Large intestine (tissue), 3 donors: ENCODE results near the gene DHFR. TPM values are rescaled to one million over a fixed set of nuclear protein-coding genes. Genes with fewer than 3 reads are reported as not detected.

Experiments
- DNase-seq, 2 donors: peaks; one replicate each; pipeline versions ENCODE4 v3.0.0 to v3.0.0-alpha.2; 2013
- H3K27ac ChIP-seq: one replicate; pipeline ENCODE4 v1.5.1; 2013; ENCODE audit warnings: low read length
- H3K27me3 ChIP-seq: 2 replicates; pipeline ENCODE4 v1.6.1; 2013; ENCODE audit warnings: low read length; ENCODE audit not compliant: control insufficient read depth, insufficient read depth
- H3K36me3 ChIP-seq: 2 replicates; pipeline ENCODE4 v1.6.1; 2013; ENCODE audit warnings: low read length; ENCODE audit not compliant: control insufficient read depth, insufficient read depth
- H3K4me1 ChIP-seq: one replicate; pipeline ENCODE4 v1.6.1; 2013; ENCODE audit warnings: low read length; ENCODE audit not compliant: control insufficient read depth, insufficient read depth
- H3K4me3 ChIP-seq: one replicate; pipeline ENCODE4 v1.5.1; 2013; ENCODE audit warnings: low read length
- H3K9me3 ChIP-seq: one replicate; pipeline ENCODE4 v1.6.1; 2013; ENCODE audit warnings: mild to moderate bottlenecking, low read depth, low read length, moderate library complexity; ENCODE audit not compliant: control insufficient read depth
- WGBS: methylation state at CpG from one replicate; pipeline ENCODE4 v1.1.5; 2013; ENCODE audit warnings: low lambda C conversion rate; ENCODE audit not compliant: insufficient coverage; 5-methylcytosine and 5-hydroxymethylcytosine counted together
- polyA plus RNA-seq: library from polyadenylated mRNA; unstranded; fragments of 120-200 nt; gene quantifications from one replicate; pipeline ENCODE4 v1.2.1, GENCODE V29; 2013

DHFR gene
- polyA plus RNA-seq, 1 donor: 50.7 TPM

DNA sequence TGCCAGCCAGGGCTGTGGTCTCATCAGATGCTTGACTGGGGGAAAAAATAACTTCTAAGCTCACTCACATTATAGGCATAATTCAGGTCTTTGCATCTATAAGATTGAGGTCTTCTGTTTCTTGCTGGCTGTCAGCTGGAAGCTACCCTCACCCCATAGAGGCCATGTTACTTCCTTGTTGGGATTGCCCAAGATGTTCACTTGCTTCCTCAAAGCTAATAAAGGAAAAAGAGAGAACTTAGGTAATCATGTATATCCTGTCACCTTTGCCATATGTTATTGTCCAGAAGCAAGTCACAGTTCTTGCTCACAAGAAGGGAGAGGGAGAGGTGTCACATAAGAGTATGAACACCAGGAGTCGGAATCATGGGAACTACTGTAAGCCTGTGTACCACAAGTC, 46.1 kb downstream of the DHFR start:
- no peaks in the 10 kb centered on the region for H3K4me1 ChIP-seq
- no peak for DNase-seq
- no peaks in the 10 kb centered on the region for H3K27me3 ChIP-seq
- no peak overlapping the region for H3K4me3 ChIP-seq
- no peak overlapping the region for H3K27ac ChIP-seq
- no CpG with 5 or more reads among the region's 1 CpG for WGBS
- no peaks in the 10 kb centered on the region for H3K36me3 ChIP-seq
- no peaks in the 10 kb centered on the region for H3K9me3 ChIP-seq

DNA sequence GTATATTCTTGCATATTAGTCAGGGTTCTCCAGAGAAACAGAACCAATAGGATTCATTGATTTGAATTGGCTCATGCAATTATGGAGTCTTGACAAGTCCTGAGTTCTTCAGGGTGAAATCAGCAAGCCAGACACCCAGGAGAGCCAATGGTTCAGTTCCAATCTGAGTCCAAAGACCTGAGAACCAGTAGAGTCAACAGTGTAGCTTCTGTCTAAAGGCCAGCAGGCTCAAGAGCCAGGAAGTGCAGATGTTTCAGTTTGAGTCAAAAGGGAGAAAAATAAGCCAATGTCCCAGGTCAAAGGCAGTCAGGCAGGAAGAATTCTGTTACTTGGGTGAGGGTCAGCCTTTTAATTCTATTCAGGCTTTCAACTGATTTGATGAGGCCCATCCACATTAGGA, 47.0 kb downstream of the DHFR start:
- Histone ChIP-seq H3K36me3 (no peaks in the 10 kb centered on the region), H3K9me3 (no peaks in the 10 kb centered on the region), H3K27ac (no peak overlapping the region), H3K4me1 (no peaks in the 10 kb centered on the region), H3K4me3 (no peak overlapping the region), H3K27me3 (no peaks in the 10 kb centered on the region)
- DNase-seq: peak; percentile 10 to 36

DNA sequence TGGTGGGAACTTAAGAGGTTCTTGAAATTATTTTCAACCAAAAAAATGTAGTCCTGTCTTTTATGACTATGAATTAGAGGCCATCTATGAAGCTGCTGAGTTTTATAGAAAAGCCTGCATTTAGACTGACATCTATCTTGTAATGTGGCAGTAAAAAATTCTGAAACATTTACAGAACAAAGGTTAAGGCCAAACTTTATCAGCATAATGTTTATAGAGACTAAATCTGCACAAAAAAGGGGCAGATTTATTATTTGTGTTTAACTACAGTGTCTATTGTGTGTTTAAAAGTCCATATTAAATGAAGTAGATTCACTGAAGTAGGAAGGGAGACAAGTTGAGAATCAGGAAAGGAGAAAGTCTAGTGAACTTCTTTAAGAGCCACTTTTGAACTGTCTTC, 47.4 kb downstream of the DHFR start:
- Histone ChIP-seq H3K36me3 (no peaks in the 10 kb centered on the region), H3K27ac (no peak overlapping the region), H3K4me1 (no peaks in the 10 kb centered on the region), H3K9me3 (no peaks in the 10 kb centered on the region), H3K4me3 (no peak overlapping the region), H3K27me3 (no peaks in the 10 kb centered on the region)
- DNase-seq: no peak

DNA sequence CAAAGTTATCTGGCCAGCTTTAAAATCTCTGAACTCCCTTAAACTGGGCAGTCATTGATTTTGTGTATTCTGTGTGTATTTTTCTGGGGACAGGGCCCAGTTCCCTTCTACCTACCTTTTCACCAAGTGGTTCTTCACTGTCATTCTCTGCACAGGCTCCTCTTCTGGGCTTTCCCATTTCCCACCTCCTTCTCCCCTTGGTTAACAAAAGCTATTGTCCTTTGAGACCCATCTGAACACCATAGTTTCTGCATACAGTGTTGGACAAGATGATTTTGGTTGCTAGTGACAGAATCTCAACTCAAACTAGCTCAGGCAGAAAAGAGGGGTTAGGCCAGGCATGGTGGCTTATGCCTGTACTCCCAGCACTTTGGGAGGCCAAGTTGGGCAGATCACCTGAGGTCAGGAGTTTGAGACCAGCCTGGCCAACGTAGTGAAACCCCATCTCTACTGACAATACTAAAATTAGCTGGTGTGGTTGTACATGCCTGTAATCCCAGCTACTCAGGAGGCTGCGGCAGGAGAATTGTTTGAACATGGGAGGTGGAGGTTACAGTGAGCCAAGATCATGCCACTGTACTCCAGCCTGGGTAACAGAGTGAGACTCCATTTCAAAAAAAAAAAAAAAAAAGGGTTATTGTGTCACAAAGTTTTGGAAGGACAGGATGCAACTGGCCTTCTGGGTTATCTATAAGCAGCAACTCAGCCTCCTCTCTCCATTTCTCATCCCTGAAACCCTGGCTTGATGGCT, 53.7 kb downstream of the DHFR start:
- H3K36me3 ChIP-seq: no peaks in the 10 kb centered on the region
- H3K27me3 ChIP-seq: no peaks in the 10 kb centered on the region
- no peak overlapping the region for H3K4me3 ChIP-seq
- no peak overlapping the region for H3K27ac ChIP-seq
- DNase-seq: no peak
- no peaks in the 10 kb centered on the region for H3K4me1 ChIP-seq
- WGBS: no CpG with 5 or more reads among the region's 2 CpGs
- no peaks in the 10 kb centered on the region for H3K9me3 ChIP-seq

- no peaks in the 10 kb centered on the region for H3K27me3 ChIP-seq
- H3K4me1 ChIP-seq: no peaks in the 10 kb centered on the region
- no peak overlapping the region for H3K27ac ChIP-seq
- no peak overlapping the region for H3K4me3 ChIP-seq
- no CpG with 5 or more reads among the region's 7 CpGs for WGBS
- H3K9me3 ChIP-seq: no peaks in the 10 kb centered on the region
- no peak for DNase-seq
- H3K36me3 ChIP-seq: no peaks in the 10 kb centered on the region
Observed at GRCh38 chr5:80597500-80597899, 57.3 kb downstream of the DHFR start.

DNA sequence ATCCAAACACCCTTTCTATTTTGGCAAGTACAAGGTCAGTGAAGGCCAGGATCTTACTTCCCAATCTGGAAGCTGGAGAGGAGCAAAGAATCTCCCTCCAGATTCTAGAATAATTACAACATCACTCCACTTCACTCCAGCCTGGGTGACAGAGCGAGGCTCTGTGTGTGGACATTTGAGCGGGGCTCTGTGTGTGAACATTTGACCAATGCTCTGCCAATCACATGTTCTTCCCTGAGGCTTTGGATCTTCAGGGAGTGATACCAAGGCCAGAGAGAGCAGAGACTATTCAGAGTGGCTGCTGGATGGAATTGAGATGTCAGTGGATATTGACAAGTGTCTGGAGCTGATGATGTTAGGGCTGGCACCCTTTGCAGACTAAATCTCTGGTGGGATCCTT, 60.0 kb downstream of the DHFR start:
- no peak for DNase-seq

GRCh38 chr5:80592761-80593160, 62.0 kb downstream of the DHFR start:
- no peaks in the 10 kb centered on the region for H3K4me1 ChIP-seq
- no peak overlapping the region for H3K27ac ChIP-seq
- no peak for DNase-seq
- no peaks in the 10 kb centered on the region for H3K36me3 ChIP-seq
- H3K9me3 ChIP-seq: no peaks in the 10 kb centered on the region
- WGBS: no CpG with 5 or more reads among the region's 2 CpGs
- H3K27me3 ChIP-seq: peaks cover 3% of the 10 kb centered on the region
- no peak overlapping the region for H3K4me3 ChIP-seq

More for the DNA sequence above, 60.0 kb downstream of the DHFR start:
- Histone ChIP-seq H3K9me3 (no peaks in the 10 kb centered on the region), H3K4me3 (no peak overlapping the region), H3K27me3 (peaks cover 3% of the 10 kb centered on the region), H3K4me1 (no peaks in the 10 kb centered on the region), H3K36me3 (no peaks in the 10 kb centered on the region), H3K27ac (no peak overlapping the region)
- no CpG with 5 or more reads among the region's 2 CpGs for WGBS

- WGBS: 57% methylated on average over 1 of the region's 1 CpG
- H3K27me3 ChIP-seq: peaks cover 3% of the 10 kb centered on the region
- H3K4me3 ChIP-seq: no peak overlapping the region
- H3K9me3 ChIP-seq: no peaks in the 10 kb centered on the region
- H3K4me1 ChIP-seq: no peaks in the 10 kb centered on the region
- DNase-seq: no peak
- H3K27ac ChIP-seq: no peak overlapping the region
- no peaks in the 10 kb centered on the region for H3K36me3 ChIP-seq
Observed at GRCh38 chr5:80592105-80592504, 62.7 kb downstream of the DHFR start.

GRCh38 chr5:80591352-80591751, 63.4 kb downstream of the DHFR start:
- DNase-seq: no peak
- 100% methylated on average over 1 of the region's 3 CpGs for WGBS
- no peak overlapping the region for H3K27ac ChIP-seq
- H3K4me1 ChIP-seq: no peaks in the 10 kb centered on the region
- no peak overlapping the region for H3K4me3 ChIP-seq
- H3K27me3 ChIP-seq: peaks cover 3% of the 10 kb centered on the region
- H3K9me3 ChIP-seq: no peaks in the 10 kb centered on the region
- H3K36me3 ChIP-seq: no peaks in the 10 kb centered on the region

DNA sequence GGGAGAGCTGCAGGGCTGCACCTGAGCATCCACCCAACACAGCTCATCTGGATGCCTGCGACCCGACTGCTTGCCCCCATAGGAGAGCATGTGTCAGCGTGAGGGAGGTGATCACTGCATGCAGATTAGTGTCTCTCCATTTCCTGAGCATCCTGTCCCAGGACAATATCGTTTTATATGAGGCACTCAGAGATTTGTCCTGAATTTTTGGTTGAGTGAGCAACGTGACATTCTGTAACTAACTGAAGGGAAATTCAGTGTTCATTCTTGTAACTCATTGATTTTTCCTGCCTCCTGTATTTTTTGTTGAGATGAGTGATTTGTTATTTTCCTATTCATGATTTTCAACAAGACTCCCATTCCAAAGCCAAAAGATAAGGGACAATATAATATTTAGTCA, 64.0 kb downstream of the DHFR start:
- no peak overlapping the region for H3K4me3 ChIP-seq
- DNase-seq: no peak
- peaks cover 3% of the 10 kb centered on the region for H3K27me3 ChIP-seq
- no peaks in the 10 kb centered on the region for H3K4me1 ChIP-seq
- H3K27ac ChIP-seq: no peak overlapping the region
- H3K36me3 ChIP-seq: no peaks in the 10 kb centered on the region
- WGBS: 80% methylated on average over 1 of the region's 5 CpGs
- no peaks in the 10 kb centered on the region for H3K9me3 ChIP-seq

DNA sequence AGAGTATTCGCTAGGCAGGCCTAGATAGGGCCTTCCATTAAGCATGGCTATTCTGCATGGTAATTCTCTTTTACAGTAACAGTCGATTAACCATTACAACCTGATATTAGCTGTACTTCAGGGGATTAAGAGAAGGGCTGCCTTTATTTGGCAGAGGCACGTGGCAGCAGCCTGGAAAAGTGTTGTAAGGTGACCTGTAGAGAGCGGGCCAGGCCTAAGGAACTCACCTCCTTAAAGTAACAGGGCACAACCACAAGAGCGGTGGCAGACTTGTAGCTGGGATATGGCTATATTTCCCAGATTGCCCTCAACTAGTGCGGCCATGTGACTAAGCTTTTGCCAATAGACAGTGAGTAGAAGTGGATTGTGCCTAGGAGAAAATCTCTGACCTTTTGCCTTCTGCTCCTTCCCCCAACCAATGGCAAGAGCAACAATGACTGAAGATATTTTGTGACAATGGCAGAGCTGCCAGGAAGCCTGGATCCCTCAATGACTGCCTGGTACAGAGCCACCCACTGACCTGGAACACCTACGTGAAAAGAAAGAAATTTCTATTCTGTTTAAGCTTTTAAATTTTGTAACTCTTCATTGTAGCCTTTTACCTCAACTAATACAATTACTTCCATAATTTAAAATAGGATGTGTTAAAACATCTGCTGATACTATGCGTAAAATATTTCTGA, 65.8 kb downstream of the DHFR start:
- Histone ChIP-seq H3K4me3 (no peak overlapping the region), H3K36me3 (no peaks in the 10 kb centered on the region), H3K9me3 (no peaks in the 10 kb centered on the region), H3K4me1 (no peaks in the 10 kb centered on the region), H3K27ac (no peak overlapping the region), H3K27me3 (peaks cover 3% of the 10 kb centered on the region)
- no peak for DNase-seq
- WGBS: 100% methylated on average over 2 of the region's 8 CpGs
